H9 (cell line): Measurements from ENCODE around the gene SF3B3. TPM values are rescaled to one million over a fixed set of nuclear protein-coding genes. Genes with fewer than 3 reads are reported as not detected.

Source experiments
- DNase-seq: peaks from one replicate; pipeline ENCODE4 v3.0.0-alpha.2; 2017
- H2AFZ ChIP-seq: one replicate; pipeline ENCODE4 v1.6.1; 2013; ENCODE audit warnings: mild to moderate bottlenecking, low read length, control low read depth, moderate library complexity
- H2AK5ac ChIP-seq: 2 replicates; pipeline ENCODE4 v1.6.1; 2013; ENCODE audit warnings: low read length, control low read depth, mixed read lengths; ENCODE audit not compliant: insufficient read length
- H2BK120ac ChIP-seq: one replicate; pipeline ENCODE4 v1.6.1; 2013; ENCODE audit warnings: low read depth, mild to moderate bottlenecking, low read length, control low read depth, inconsistent platforms; ENCODE audit not compliant: poor library complexity, severe bottlenecking
- H2BK12ac ChIP-seq: 2 replicates; pipeline ENCODE4 v1.6.1; 2013; ENCODE audit warnings: low read length, control low read depth, mixed read lengths, low read depth; ENCODE audit not compliant: insufficient read length
- H2BK15ac ChIP-seq: 2 replicates; pipeline ENCODE4 v1.6.1; 2013; ENCODE audit warnings: low read depth, low read length, control low read depth
- H2BK20ac ChIP-seq: one replicate; pipeline ENCODE4 v1.6.1; 2013; ENCODE audit warnings: low read depth, mild to moderate bottlenecking, low read length, control low read depth, inconsistent platforms; ENCODE audit not compliant: poor library complexity, severe bottlenecking
- H2BK5ac ChIP-seq: 2 replicates; pipeline ENCODE4 v1.6.1; 2013; ENCODE audit warnings: low read length, control low read depth, mixed read lengths; ENCODE audit not compliant: insufficient read length
- H3K14ac ChIP-seq: 2 replicates; pipeline ENCODE4 v1.6.1; 2013; ENCODE audit warnings: low read length, control low read depth; ENCODE audit not compliant: insufficient read depth
- H3K18ac ChIP-seq: 2 replicates; pipeline ENCODE4 v1.6.1; 2013; ENCODE audit warnings: low read depth, mild to moderate bottlenecking, mixed read lengths, low read length, control low read depth; ENCODE audit not compliant: insufficient read length
- H3K23ac ChIP-seq: 2 replicates; pipeline ENCODE4 v1.6.1; 2013; ENCODE audit warnings: low read length, control low read depth, mixed read lengths, low read depth; ENCODE audit not compliant: insufficient read length
- H3K23me2 ChIP-seq: 2 replicates; pipeline ENCODE4 v1.6.1; 2013; ENCODE audit warnings: low read depth, mild to moderate bottlenecking, mixed read lengths, low read length, control low read depth; ENCODE audit not compliant: insufficient read length, poor library complexity, severe bottlenecking
- H3K27ac ChIP-seq: 2 replicates; pipeline ENCODE4 v1.5.1; 2013; ENCODE audit warnings: low read length, control low read depth, mixed read lengths, low read depth; ENCODE audit not compliant: insufficient read length
- H3K27me3 ChIP-seq: 2 replicates; pipeline ENCODE4 v1.6.1; 2013; ENCODE audit warnings: low read length, control low read depth, inconsistent platforms; ENCODE audit not compliant: insufficient read depth
- H3K4ac ChIP-seq: 2 replicates; pipeline ENCODE4 v1.6.1; 2013; ENCODE audit warnings: low read depth, mild to moderate bottlenecking, control low read depth, inconsistent platforms, low read length, moderate library complexity
- H3K4me1 ChIP-seq: 2 replicates; pipeline ENCODE4 v1.6.1; 2013; ENCODE audit warnings: low read length, control low read depth, inconsistent platforms; ENCODE audit not compliant: insufficient read depth
- H3K4me2 ChIP-seq: 2 replicates; pipeline ENCODE4 v1.6.1; 2013; ENCODE audit warnings: low read length, control low read depth, mixed read lengths; ENCODE audit not compliant: insufficient read length, insufficient read depth
- H3K56ac ChIP-seq: 2 replicates; pipeline ENCODE4 v1.6.1; 2013; ENCODE audit warnings: low read depth, mild to moderate bottlenecking, mixed read lengths, low read length, control low read depth; ENCODE audit not compliant: insufficient read length
- H3K79me1 ChIP-seq: 2 replicates; pipeline ENCODE4 v1.6.1; 2013; ENCODE audit warnings: low read depth, mild to moderate bottlenecking, moderate library complexity, low read length, control low read depth, inconsistent platforms; ENCODE audit not compliant: insufficient read depth, poor library complexity, severe bottlenecking
- H3K79me2 ChIP-seq: 2 replicates; pipeline ENCODE4 v1.6.1; 2013; ENCODE audit warnings: low read length, control low read depth, inconsistent platforms; ENCODE audit not compliant: insufficient read depth
- H3K9ac ChIP-seq: 2 replicates; pipeline ENCODE4 v1.6.1; 2013; ENCODE audit warnings: low read length, control low read depth, mixed read lengths; ENCODE audit not compliant: insufficient read length; ENCODE audit errors: extremely low read depth
- H3K9me3 ChIP-seq: one replicate; pipeline ENCODE4 v1.6.1; 2013; ENCODE audit warnings: low read depth, low read length, inconsistent platforms; ENCODE audit not compliant: control insufficient read depth
- H3T11ph ChIP-seq: one replicate; pipeline ENCODE4 v1.6.1; 2013; ENCODE audit warnings: mild to moderate bottlenecking, low read length, control low read depth, inconsistent platforms
- H4K20me1 ChIP-seq: one replicate; pipeline ENCODE4 v1.6.1; 2013; ENCODE audit not compliant: control insufficient read depth, insufficient read length, insufficient read depth
- H4K5ac ChIP-seq: 2 replicates; pipeline ENCODE4 v1.6.1; 2013; ENCODE audit warnings: low read depth, mild to moderate bottlenecking, mixed read lengths, low read length, control low read depth; ENCODE audit not compliant: insufficient read length
- H4K8ac ChIP-seq: replicated peaks from 2 replicates; pipeline ENCODE4 v1.6.1; 2013; ENCODE audit warnings: low read length, control low read depth, mixed read lengths, low read depth; ENCODE audit not compliant: insufficient read length
- H4K91ac ChIP-seq: 2 replicates; pipeline ENCODE4 v1.6.1; 2013; ENCODE audit warnings: low read depth, mild to moderate bottlenecking, moderate library complexity, mixed read lengths, low read length, control low read depth; ENCODE audit not compliant: insufficient read length
- H3K27ac Mint-ChIP-seq, 3 experiments: 2 replicates in 2 of 3; 3 replicates in 1 of 3; pipeline ENCODE4 v1.8.0; 2020 to 2021; ENCODE audit warnings: mixed read lengths in 3 of 3, mild to moderate bottlenecking in 1 of 3, moderate library complexity in 1 of 3
- H3K27me3 Mint-ChIP-seq: 2 replicates; pipeline ENCODE4 v1.8.0; 2021; ENCODE audit warnings: low read depth, mild to moderate bottlenecking, moderate library complexity, mixed read lengths
- H3K36me3 Mint-ChIP-seq, 3 experiments: 2 replicates in 2 of 3; 3 replicates in 1 of 3; pipeline ENCODE4 v1.8.0; 2020 to 2021; ENCODE audit warnings: low read depth in 3 of 3, mixed read lengths in 3 of 3; ENCODE audit not compliant: insufficient read depth in 1 of 3
- H3K4me1 Mint-ChIP-seq, 2 experiments: 2 replicates each; pipeline ENCODE4 v1.8.0; 2020; ENCODE audit warnings: mixed read lengths in 2 of 2
- H3K4me3 Mint-ChIP-seq, 2 experiments: 2 replicates in 1 of 2; 3 replicates in 1 of 2; pipeline ENCODE4 v1.8.0; 2020 to 2021; ENCODE audit warnings: mild to moderate bottlenecking in 2 of 2, mixed read lengths in 2 of 2, moderate library complexity in 1 of 2
- H3K9me3 Mint-ChIP-seq, 2 experiments: 2 replicates in 1 of 2; 3 replicates in 1 of 2; pipeline ENCODE4 v1.8.0; 2020; ENCODE audit warnings: mild to moderate bottlenecking in 2 of 2, mixed read lengths in 2 of 2, moderate library complexity in 1 of 2
- WGBS: extraction: QIAGEN DNeasy Blood & Tissue Kit; methylation state at CpG from one replicate; pipeline ENCODE4 v1.1.7; 2013; ENCODE audit warnings: missing lambda C conversion rate, low lambda C conversion rate, mixed read lengths; ENCODE audit not compliant: insufficient read length; ENCODE audit errors: extremely low coverage; 5-methylcytosine and 5-hydroxymethylcytosine counted together
- total RNA-seq: library from RNA; stranded (reverse); gene quantifications from 2 replicates; pipeline ENCODE4 v1.2.1, GENCODE V29; 2021
- TF ChIP-seq, protein P1 (sequence below): fragments of 200-600 bp; sonication (generic); conservative IDR thresholded peaks from 3 replicates; pipeline ENCODE4 v1.8.0; 2021; ENCODE audit warnings: antibody characterized with exemption, mild to moderate bottlenecking

SF3B3 gene
- total RNA-seq, 1 experiment from 2014 or later = 493 TPM

GRCh38 chr16:70476272-70477020 lies 47.2 kb upstream of the SF3B3 start:
- H3K4me3 Mint-ChIP-seq = no peak overlapping the region; a peak in 1 of 5 replicates
- H3K27ac Mint-ChIP-seq = no peak overlapping the region; a peak in 1 of 7 replicates
- TF ChIP-seq, protein P1, sequence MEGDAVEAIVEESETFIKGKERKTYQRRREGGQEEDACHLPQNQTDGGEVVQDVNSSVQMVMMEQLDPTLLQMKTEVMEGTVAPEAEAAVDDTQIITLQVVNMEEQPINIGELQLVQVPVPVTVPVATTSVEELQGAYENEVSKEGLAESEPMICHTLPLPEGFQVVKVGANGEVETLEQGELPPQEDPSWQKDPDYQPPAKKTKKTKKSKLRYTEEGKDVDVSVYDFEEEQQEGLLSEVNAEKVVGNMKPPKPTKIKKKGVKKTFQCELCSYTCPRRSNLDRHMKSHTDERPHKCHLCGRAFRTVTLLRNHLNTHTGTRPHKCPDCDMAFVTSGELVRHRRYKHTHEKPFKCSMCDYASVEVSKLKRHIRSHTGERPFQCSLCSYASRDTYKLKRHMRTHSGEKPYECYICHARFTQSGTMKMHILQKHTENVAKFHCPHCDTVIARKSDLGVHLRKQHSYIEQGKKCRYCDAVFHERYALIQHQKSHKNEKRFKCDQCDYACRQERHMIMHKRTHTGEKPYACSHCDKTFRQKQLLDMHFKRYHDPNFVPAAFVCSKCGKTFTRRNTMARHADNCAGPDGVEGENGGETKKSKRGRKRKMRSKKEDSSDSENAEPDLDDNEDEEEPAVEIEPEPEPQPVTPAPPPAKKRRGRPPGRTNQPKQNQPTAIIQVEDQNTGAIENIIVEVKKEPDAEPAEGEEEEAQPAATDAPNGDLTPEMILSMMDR = no peak

More at GRCh38 chr16:70476272-70477020, 47.2 kb upstream of the SF3B3 start:
- Histone ChIP-seq H3K23ac (no peak overlapping the region), H3K23me2 (no peaks in the 10 kb centered on the region), H2BK12ac (no peak overlapping the region), H3K4me1 (no peaks in the 10 kb centered on the region; the same call in 1 of the 2 replicates), H4K91ac (no peak overlapping the region), H2BK120ac (no peak overlapping the region), H3K27ac (no peak overlapping the region), H3K9me3 (no peaks in the 10 kb centered on the region), H3K14ac (no peak overlapping the region), H3T11ph (no peak overlapping the region), H2AK5ac (no peak overlapping the region), H2BK15ac (no peak overlapping the region), H3K56ac (no peak overlapping the region), H3K79me1 (no peaks in the 10 kb centered on the region), H4K20me1 (peaks cover 3% of the 10 kb centered on the region), H3K4ac (no peak overlapping the region), H3K18ac (no peak overlapping the region), H3K4me2 (no peak overlapping the region), H4K5ac (no peak overlapping the region), H3K9ac (no peak overlapping the region), H2AFZ (no peak overlapping the region), H3K27me3 (no peaks in the 10 kb centered on the region), H2BK5ac (no peak overlapping the region), H4K8ac (no peak overlapping the region), H2BK20ac (no peak overlapping the region), H3K79me2 (no peaks in the 10 kb centered on the region)
- Mint-ChIP-seq H3K27me3 (no peaks in the 10 kb centered on the region), H3K36me3 (peaks cover 0 to 13% (median 8%) of the 10 kb centered on the region in 3 experiments; a peak in 5 of 7 replicates), H3K9me3 (no peaks in the 10 kb centered on the region), H3K4me1 (peaks cover 4 to 8% of the 10 kb centered on the region in 2 experiments; a peak in 3 of 4 replicates)
- no CpG with 5 or more reads among the region's 13 CpGs for WGBS
- no peak for DNase-seq
